Measurements from ENCODE around the gene MRPL39. TPM values are rescaled to one million over a fixed set of nuclear protein-coding genes. Genes with fewer than 3 reads are reported as not detected.

Gene MRPL39
- total and polyA plus RNA-seq, 11 donors = 37.6 to 93.6 (median 50.3) TPM

DNA sequence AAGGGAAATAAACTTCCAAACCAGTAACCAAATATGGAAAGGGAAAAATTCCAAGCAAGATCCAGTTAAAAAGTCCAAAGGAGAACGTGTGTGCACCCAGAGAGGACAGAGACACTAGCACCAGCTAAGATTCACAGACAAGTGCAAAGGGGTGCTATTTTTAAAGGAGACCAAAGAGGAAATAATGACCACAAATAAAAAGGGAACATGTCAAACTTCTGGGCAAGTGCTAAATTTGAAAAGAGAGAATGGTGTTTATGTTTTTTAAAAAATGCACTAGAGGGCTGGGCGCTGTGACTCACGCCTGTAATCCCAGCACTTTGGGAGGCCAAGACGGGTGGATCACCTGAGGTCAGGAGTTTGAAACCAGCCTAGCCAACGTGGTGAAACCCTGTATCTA, 40.4 kb upstream of the MRPL39 start:
- Histone ChIP-seq H3K27me3 (no peaks in the 10 kb centered on the region), H3K9me3 (no peaks in the 10 kb centered on the region), H3K4me3 (no peak overlapping the region), H3K4me1 (peaks cover 0 to 14% (median 3%) of the 10 kb centered on the region in 12 donors), H3K36me3 (peaks cover 0 to 18% (median 0%) of the 10 kb centered on the region in 9 donors), H3K27ac (no peak overlapping the region)
- intact Hi-C loops (cut with DNase I) = loop anchor here in 3 of 10 donors (10.0 kb wide), 1 partner anchor 57 kb away; no protein-coding TSS in a partner anchor
- DNase-seq (no peak), ATAC-seq (no peak)
- TF ChIP-seq POLR2A (IDR thresholded peaks at IDR 0.05) = no peak
- TF ChIP-seq, protein P1, sequence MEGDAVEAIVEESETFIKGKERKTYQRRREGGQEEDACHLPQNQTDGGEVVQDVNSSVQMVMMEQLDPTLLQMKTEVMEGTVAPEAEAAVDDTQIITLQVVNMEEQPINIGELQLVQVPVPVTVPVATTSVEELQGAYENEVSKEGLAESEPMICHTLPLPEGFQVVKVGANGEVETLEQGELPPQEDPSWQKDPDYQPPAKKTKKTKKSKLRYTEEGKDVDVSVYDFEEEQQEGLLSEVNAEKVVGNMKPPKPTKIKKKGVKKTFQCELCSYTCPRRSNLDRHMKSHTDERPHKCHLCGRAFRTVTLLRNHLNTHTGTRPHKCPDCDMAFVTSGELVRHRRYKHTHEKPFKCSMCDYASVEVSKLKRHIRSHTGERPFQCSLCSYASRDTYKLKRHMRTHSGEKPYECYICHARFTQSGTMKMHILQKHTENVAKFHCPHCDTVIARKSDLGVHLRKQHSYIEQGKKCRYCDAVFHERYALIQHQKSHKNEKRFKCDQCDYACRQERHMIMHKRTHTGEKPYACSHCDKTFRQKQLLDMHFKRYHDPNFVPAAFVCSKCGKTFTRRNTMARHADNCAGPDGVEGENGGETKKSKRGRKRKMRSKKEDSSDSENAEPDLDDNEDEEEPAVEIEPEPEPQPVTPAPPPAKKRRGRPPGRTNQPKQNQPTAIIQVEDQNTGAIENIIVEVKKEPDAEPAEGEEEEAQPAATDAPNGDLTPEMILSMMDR (IDR thresholded peaks at IDR 0.05) = no peak
- WGBS, 4 donors = 80 to 84% (median 82%) methylated on average over 5 of the region's 5 CpGs

DNA sequence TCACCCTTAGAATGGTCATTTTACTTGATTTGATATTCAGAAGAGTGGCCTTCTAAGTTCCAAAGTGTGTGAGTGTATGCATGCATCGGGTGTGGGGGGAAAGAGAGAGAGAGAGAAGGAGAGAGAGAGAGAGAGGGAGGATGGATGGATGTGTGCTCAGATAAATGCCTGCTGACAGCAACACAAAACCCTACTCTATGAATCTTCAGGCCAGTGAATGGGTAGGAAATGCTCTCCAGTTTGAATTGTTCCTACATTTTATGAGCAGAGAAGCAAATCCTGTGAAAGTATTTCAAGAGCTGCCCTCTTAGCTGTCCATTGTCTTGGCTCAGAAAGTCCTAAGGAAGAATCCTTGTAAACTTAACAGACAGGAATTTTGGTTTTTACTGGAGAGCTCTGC, 39.2 kb upstream of the MRPL39 start:
- H3K4me1 ChIP-seq = peaks cover 0 to 14% (median 5%) of the 10 kb centered on the region in 12 donors
- DNase-seq (no peak), ATAC-seq (no peak)
- no peak overlapping the region for H3K27ac ChIP-seq
- TF ChIP-seq, protein P1 (IDR thresholded peaks at IDR 0.05) = no peak
- no peak for TF ChIP-seq POLR2A (IDR thresholded peaks at IDR 0.05)
- intact Hi-C loops (cut with DNase I) = loop anchor here in 3 of 10 donors (10.0 kb wide), 1 partner anchor 58 kb away; no protein-coding TSS in a partner anchor
- no peak overlapping the region for H3K4me3 ChIP-seq
- 61 to 70% (median 66%) methylated on average over 1 of the region's 1 CpG for WGBS, 4 donors
- H3K36me3 ChIP-seq = peaks cover 0 to 22% (median 0%) of the 10 kb centered on the region in 9 donors
- H3K27me3 ChIP-seq = no peaks in the 10 kb centered on the region
- H3K9me3 ChIP-seq = no peaks in the 10 kb centered on the region

DNA sequence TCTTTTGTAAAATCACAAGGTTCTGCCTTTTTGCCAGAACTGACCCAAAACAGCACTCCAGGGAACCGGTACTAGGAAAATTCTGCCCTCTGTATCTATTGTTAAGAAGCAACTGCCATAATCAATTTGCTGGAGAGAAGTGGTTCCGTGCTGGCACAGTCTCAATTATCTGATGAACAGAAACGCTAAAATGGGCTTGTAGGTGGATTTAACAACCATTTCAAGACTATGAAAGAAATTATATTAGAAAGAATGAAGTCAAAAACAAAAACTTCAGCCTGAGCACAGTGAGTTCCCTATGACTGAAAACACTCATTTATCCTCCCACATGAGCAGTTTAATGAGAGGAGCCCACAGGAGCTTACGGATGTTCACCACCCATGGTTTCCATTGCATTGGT, 36.2 kb upstream of the MRPL39 start:
- 85 to 94% (median 92%) methylated on average over 4 of the region's 4 CpGs for WGBS, 4 donors
- Histone ChIP-seq H3K36me3 (peaks cover 0 to 22% (median 0%) of the 10 kb centered on the region in 9 donors), H3K4me3 (no peak overlapping the region), H3K27ac (no peak overlapping the region), H3K27me3 (no peaks in the 10 kb centered on the region), H3K9me3 (no peaks in the 10 kb centered on the region), H3K4me1 (peaks cover 0 to 32% (median 12%) of the 10 kb centered on the region in 12 donors)
- TF ChIP-seq POLR2A (IDR thresholded peaks at IDR 0.05) = no peak
- TF ChIP-seq, protein P1 (IDR thresholded peaks at IDR 0.05) = no peak
- intact Hi-C loops (cut with DNase I) = loop anchor here in 4 of 10 donors (5.0 to 10.0 kb wide), 2 partner anchors 49 to 61 kb away; no protein-coding TSS in a partner anchor
- DNase-seq (no peak), ATAC-seq (no peak)

DNA sequence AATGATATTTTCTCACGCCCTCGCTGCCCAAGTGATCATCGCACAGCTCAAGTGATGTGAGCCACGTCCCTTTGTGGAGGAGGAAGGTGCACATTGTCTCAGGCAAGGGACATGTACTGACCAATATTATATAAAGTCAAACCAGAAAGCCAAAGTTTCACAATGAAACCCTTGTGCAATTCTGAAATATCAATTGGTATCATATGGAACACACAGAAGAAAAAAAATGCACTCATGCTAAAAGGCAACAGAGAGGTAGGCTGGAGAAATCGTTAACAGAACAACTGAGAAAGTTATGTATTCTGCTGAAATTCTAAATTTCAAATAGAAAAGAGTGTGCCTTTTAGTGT, 33.6 kb upstream of the MRPL39 start:
- DNase-seq (no peak), ATAC-seq (no peak)
- H3K27me3 ChIP-seq = no peaks in the 10 kb centered on the region
- H3K4me3 ChIP-seq = peak overlapping the region; percentile 67 to 94 (median 78)
- H3K27ac ChIP-seq = peak overlapping the region; percentile 77 to 93 (median 86)
- H3K36me3 ChIP-seq = peaks cover 0 to 22% (median 0%) of the 10 kb centered on the region in 9 donors
- TF ChIP-seq, protein P1 (IDR thresholded peaks at IDR 0.05) = no peak
- no peak for TF ChIP-seq POLR2A (IDR thresholded peaks at IDR 0.05)
- intact Hi-C loops (cut with DNase I) = loop anchor here in 4 of 10 donors (5.0 to 10.0 kb wide), 2 partner anchors 51 to 64 kb away; no protein-coding TSS in a partner anchor
- H3K9me3 ChIP-seq = no peaks in the 10 kb centered on the region
- H3K4me1 ChIP-seq = peaks cover 0 to 25% (median 18%) of the 10 kb centered on the region in 12 donors
- 42 to 59% (median 47%) methylated on average over 5 of the region's 5 CpGs for WGBS, 4 donors
